ENCODE measurements around the gene DDAH1.
"Not testable (repeated sequence)": the region's sequence is repeated elsewhere in the genome, so short reads cannot be mapped to it uniquely, and the experiment has no call there.

The DDAH1 gene

GRCh38 chr1:85470130-85470529, 5.2 kb upstream of the DDAH1 start:
- not testable (repeated sequence) for DNase-seq (ENCODE audit: low read depth)

- DNase-seq (ENCODE audit: low read depth) = no peak
Measured at GRCh38 chr1:85467929-85468540, 3.1 kb upstream of the DDAH1 start.

- no peak for DNase-seq (ENCODE audit: low read depth)
Measured at GRCh38 chr1:85467036-85467435, 2.1 kb upstream of the DDAH1 start.

DNA sequence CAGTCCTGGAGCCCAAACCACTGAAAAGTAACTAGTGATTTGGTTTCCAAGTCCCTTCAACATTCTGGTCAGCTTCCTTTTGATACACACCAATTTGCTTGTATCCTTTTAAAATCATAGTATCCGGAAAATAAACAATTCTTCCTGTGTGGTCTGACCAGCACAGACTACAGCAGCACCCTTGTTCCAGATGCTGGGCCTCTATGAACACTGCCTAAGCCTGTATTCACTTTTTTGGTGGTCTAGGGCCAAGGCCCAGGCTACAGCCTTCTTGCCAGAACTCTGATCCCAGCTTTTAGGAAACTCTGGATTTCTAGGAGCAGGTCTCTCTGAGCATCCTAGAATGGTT, 801 bp upstream of the DDAH1 start:
- no peak for DNase-seq (ENCODE audit: low read depth)

GRCh38 chr1:85464497-85465098, 361 bp downstream of the DDAH1 start:
- DNase-seq (ENCODE audit: low read depth) = peak; percentile 26

DNA sequence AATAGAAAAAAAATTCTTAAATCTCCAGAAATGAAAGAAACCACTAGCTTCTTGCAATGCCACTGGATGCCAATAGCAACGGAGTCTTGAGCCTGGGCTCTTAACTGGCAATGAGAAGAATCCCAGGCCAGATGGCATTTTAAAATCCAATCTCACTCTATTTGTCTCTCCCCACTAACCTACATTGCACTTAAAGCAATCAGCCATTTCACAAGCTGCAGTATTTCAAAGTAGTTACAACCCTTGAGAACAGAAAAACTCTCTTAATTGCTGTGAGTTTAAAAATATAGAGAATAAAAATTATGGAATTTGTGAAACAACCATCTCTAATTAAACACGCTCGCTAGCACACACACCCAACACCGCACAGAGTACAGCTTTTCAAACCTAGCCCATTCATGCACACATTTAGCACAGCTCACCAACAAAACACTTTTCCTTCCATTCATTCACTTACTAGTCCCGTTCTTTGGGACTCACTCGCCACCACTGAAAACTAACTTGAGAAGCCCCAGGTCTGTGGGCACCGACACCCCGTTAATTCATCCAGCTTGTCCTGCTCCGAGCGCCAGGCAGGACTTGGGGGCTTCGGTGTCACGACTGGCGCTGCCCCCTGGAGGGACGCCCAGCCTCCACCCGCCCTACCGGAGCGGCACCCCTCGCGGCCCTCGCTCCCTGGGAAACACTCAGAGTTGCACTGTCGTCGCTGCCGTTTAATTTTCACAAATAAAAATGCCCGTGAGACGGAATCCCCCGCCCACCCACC, 1.0 kb downstream of the DDAH1 start:
- DNase-seq (ENCODE audit: low read depth) = peak; percentile 34

- DNase-seq (ENCODE audit: low read depth) = no peak
Measured at GRCh38 chr1:85462931-85463649, 1.9 kb downstream of the DDAH1 start.

- peak; percentile 40 for DNase-seq (ENCODE audit: low read depth)
Measured at GRCh38 chr1:85461216-85461918, 3.6 kb downstream of the DDAH1 start.

GRCh38 chr1:85460555-85461088, 4.3 kb downstream of the DDAH1 start:
- DNase-seq (ENCODE audit: low read depth) = no peak

DNA sequence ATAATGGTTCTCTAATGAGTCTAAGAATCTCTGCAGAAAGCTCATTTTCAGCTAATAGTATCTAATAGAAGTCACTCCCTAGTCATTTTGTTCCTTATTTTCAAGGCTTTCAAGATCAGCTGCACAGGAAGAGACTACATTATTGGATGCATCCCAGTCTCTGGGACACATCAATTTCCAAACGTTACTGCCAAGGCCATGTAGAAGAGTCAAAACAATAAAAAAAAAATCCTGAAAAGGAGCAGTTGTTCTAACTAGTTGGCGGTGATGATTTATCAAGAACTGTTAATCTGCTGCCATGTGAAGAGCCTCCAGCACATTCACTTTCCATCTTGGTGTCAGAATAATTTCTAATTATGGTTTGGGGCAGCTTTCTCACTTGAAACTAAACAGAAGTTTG, 5.7 kb downstream of the DDAH1 start:
- DNase-seq (ENCODE audit: low read depth) = no peak

DNA sequence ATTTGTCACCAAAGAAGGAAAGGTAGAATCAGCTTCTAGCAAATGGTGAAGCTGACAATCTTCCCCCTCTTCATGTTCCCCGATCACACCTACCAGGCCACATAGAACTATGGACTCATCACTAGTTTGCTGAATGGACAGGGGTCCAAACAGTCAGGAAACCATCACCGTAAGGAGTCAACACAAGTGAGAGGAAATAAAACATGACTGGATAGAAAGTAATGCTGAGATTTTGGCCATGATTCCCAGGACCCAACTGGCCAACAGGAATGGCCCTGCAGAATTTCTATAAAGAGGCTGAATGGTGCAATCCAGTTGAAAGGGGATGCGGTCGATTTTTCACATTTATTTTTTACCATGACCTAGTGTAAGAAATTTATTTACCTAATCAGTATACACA, 10.7 kb downstream of the DDAH1 start:
- DNase-seq (ENCODE audit: low read depth) = no peak

DNA sequence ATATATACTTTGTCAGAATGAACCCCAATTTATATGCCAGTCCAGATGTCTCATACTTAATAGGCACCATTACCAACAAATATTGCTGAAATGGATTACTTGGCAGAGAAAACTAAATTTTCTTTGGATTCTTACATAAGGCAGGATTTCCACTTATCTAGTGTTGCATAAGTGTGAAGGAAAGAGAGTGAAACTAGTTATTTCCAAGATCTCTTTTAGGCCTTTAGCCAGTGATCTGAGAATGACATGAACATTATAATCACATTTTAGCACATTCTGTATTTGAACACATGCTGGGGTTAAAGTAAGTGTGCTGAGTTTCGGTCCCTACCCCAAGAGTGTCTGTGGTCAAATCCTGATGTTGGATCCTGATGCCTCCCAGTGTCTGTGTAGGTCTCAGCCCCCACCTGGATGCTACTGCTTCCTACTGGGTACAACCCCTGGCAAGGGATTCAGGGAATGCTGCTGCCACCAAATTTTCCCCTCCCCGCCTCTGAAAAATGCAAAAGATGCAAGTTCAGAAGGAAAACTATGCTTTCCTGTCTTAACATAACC, 11.2 kb downstream of the DDAH1 start:
- no peak for DNase-seq (ENCODE audit: low read depth)

- no peak for DNase-seq (ENCODE audit: low read depth)
Measured at GRCh38 chr1:85452948-85453347, 12.0 kb downstream of the DDAH1 start.

DNA sequence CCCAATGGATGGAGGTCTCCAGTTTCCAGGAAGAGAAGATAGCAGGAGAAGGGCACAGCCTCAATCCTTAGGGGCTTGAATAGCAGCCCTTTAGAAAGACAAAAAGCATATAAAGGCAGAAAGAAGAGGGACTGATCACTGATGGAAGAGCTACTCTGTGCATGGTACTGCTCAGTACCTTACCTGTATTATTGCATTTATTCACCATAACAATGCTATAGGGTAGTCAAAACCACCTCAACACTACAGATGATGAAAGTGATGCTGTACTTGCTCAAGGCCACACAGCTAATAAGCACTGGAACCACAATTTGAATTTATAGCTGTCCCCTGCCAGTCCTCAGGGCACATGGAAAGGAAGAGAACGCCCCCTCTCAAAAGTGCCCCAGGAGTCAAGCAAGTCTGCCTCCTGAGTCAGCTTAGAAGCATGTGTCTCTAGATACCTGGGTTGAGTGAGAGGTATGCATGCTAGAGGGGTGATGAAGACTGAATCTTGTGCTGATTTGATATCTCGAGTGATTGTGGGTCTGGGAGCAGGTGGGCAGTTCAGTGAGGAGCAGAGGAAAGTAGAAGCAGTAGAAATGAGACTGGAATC, 13.6 kb downstream of the DDAH1 start:
- DNase-seq (ENCODE audit: low read depth) = no peak

DNA sequence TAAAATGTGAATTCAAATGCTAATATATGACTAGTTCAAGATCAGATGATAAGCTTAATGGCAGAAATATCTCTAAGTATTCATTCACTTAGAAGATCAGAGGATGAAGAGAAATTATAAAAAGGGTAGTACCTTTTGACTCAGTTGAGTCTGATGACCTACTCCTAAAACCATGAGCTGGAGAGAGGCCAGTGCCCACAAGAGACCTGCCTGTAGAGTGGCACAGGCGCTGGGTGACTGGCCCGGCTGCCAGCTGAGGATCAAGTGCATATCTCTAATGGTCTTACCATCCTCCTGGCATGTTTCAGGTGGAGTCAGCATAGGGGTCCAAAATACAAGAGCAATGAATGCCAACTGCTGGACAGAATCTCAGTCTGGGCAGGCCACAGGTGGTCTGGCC, 14.1 kb downstream of the DDAH1 start:
- DNase-seq (ENCODE audit: low read depth) = no peak

- no peak for DNase-seq (ENCODE audit: low read depth)
Measured at GRCh38 chr1:85449356-85449755, 15.6 kb downstream of the DDAH1 start.

- DNase-seq (ENCODE audit: low read depth) = peak; percentile 50
Measured at GRCh38 chr1:85448358-85448757, 16.6 kb downstream of the DDAH1 start.

DNA sequence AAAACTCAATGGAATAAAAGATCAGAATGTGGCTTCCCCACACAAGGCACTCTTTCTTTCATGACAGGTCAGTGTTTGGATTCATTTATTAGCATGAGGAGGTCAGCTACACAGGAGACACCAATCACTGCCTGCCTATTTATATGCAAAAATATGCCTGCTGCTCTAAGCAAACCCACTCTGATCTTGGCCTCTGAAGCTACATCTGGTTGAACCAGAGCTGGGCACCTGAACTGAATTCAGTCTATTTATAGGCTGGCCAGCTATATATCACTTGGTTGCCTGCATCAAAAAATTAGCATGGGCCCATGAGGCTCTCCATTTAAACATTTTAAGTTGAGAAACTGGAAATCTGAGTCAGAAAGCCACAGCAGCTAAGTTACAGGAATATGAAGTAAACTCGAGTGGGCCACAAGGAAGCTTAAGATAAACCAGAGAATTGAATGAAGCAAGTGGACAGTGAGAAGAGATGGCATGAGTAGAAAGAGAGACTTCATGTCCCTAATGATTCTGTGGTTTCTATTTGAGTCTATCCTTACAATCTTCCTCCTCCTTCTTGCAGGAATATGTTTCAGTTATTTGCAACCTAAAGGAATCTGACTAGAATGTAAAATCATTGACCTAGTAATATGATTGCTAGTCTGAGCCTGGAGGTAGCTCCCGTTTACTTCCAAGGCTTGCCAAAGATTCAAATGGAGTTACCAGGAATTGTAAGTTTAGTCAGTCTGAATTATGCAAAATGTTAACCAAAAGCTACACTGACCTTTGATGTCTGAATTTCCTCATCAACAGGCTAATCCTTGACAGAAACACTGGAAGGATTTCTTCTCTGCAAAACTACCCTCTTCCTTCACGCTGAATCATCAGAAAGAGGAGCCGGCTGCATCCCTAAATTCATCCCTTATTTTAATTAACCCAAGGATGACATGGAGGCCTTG, 17.7 kb downstream of the DDAH1 start:
- no peak for DNase-seq (ENCODE audit: low read depth)

GRCh38 chr1:85445906-85446305, 19.1 kb downstream of the DDAH1 start:
- DNase-seq (ENCODE audit: low read depth) = no peak

GRCh38 chr1:85444381-85444780, 20.6 kb downstream of the DDAH1 start:
- no peak for DNase-seq (ENCODE audit: low read depth)

All from GM04503 (cell line).